Panc1 (cell line): Measurements from ENCODE around the gene USP3.

Source experiments
- CTCF ChIP-seq: fragments of 450-650 bp; IDR thresholded peaks from 2 replicates; pipeline ENCODE4 v1.5.1; 2017; ENCODE audit warnings: mild to moderate bottlenecking
- POLR2AphosphoS5 ChIP-seq: IDR thresholded peaks from 2 replicates; pipeline ENCODE4 v1.6.1; 2012; ENCODE audit warnings: mild to moderate bottlenecking, low read depth, low read length, moderate library complexity
- REST ChIP-seq, 2 experiments: IDR thresholded peaks; 2 replicates each; pipeline ENCODE4 v1.6.1; 2011 to 2012; ENCODE audit warnings: low read depth in 2 of 2, control low read depth in 1 of 2, low read length in 1 of 2, mild to moderate bottlenecking in 1 of 2, moderate library complexity in 1 of 2; ENCODE audit not compliant: insufficient read depth in 1 of 2

- TF ChIP-seq CTCF, result no peak
- TF ChIP-seq POLR2AphosphoS5, result no peak
- TF ChIP-seq REST (IDR thresholded peaks at IDR 0.05; ENCODE audit: insufficient read depth in 1 of 2, low read depth in 2 of 2, low read length in 1 of 2), result no peak
Observed at GRCh38 chr15:63505842-63506222, 1.4 kb downstream of the USP3 start.
